ENCODE data around the gene PHC3.

Gene PHC3

DNA sequence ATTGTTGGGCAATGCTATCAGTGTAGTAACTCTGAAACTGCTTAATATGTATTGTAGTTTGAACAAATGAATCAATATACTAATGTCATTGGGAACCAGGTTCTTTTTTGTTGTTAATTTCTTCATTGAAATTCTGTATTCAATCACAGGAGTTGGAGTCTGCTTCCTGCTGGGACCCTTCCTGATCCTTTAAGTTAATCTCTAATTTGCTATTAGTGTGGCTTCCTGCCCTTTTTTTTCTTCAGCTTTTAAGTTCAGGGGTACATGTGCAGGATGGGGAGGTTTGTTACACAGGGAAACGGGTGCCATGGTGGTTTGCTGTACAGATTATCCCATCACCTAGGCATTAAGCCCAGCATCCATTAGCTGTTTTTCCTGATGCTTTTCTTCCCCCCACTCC, 122.1 kb downstream of the PHC3 start:
- DNase-seq (ENCODE audit: low read depth in 1 of 2, low spot score in 1 of 2): no peak
- TF ChIP-seq GABPA (IDR thresholded peaks at IDR 0.05; ENCODE audit: low read depth): no peak
- TF ChIP-seq POLR2AphosphoS5 (IDR thresholded peaks at IDR 0.05; ENCODE audit: low read depth): no peak
- no peak for TF ChIP-seq SPI1 (IDR thresholded peaks at IDR 0.05; ENCODE audit: borderline replicate concordance, low read depth)
- no peak for TF ChIP-seq CTCF (IDR thresholded peaks at IDR 0.05; ENCODE audit: insufficient read depth, low read length)
- TF ChIP-seq REST (IDR thresholded peaks at IDR 0.05; ENCODE audit: insufficient replicate concordance, low read depth): no peak
- Histone ChIP-seq H3K27me3 (ENCODE audit: insufficient read depth, poor library complexity, severe bottlenecking) (no peaks in the 10 kb centered on the region), H3K27ac (replicated peaks) (no peak overlapping the region), H3K4me3 (replicated peaks; ENCODE audit: insufficient read depth, low read length) (no peak overlapping the region)

- Histone ChIP-seq H3K4me3 (replicated peaks; ENCODE audit: insufficient read depth, low read length) (no peak overlapping the region), H3K27me3 (ENCODE audit: insufficient read depth, poor library complexity, severe bottlenecking) (no peaks in the 10 kb centered on the region), H3K27ac (replicated peaks) (no peak overlapping the region)
- no peak for DNase-seq (ENCODE audit: low read depth in 1 of 2, low spot score in 1 of 2)
- no peak for TF ChIP-seq POLR2AphosphoS5 (IDR thresholded peaks at IDR 0.05; ENCODE audit: low read depth)
- TF ChIP-seq CTCF (IDR thresholded peaks at IDR 0.05; ENCODE audit: insufficient read depth, low read length): no peak
- TF ChIP-seq SPI1 (IDR thresholded peaks at IDR 0.05; ENCODE audit: borderline replicate concordance, low read depth): no peak
- TF ChIP-seq GABPA (IDR thresholded peaks at IDR 0.05; ENCODE audit: low read depth): no peak
- TF ChIP-seq REST (IDR thresholded peaks at IDR 0.05; ENCODE audit: insufficient replicate concordance, low read depth): no peak
These were observed 123.4 kb downstream of the PHC3 start for GRCh38 chr3:170058127-170058526.

DNA sequence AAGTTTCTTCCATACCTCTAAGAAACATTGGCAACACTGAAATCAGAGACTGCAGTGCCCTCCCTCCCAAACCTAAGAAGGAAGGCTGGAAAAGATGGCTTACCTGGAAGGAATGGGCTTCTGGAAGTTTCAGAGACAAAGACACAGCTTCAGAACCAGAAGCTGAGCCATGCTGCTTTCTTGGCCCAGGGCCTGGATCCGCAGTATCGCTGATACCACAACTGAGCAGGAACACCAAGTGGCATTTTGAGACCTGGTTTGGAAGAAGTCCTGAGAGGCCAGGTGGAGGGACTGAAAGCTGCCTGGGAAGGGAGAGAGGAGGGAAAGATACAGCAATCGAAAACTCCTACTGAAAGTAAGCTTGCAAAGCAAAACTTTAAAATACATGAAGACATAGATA, 124.0 kb downstream of the PHC3 start:
- Histone ChIP-seq H3K4me3 (replicated peaks; ENCODE audit: insufficient read depth, low read length) (no peak overlapping the region), H3K27me3 (ENCODE audit: insufficient read depth, poor library complexity, severe bottlenecking) (no peaks in the 10 kb centered on the region), H3K27ac (replicated peaks) (no peak overlapping the region)
- no peak for DNase-seq (ENCODE audit: low read depth in 1 of 2, low spot score in 1 of 2)
- no peak for TF ChIP-seq POLR2AphosphoS5 (IDR thresholded peaks at IDR 0.05; ENCODE audit: low read depth)
- TF ChIP-seq CTCF (IDR thresholded peaks at IDR 0.05; ENCODE audit: insufficient read depth, low read length): no peak
- no peak for TF ChIP-seq SPI1 (IDR thresholded peaks at IDR 0.05; ENCODE audit: borderline replicate concordance, low read depth)
- no peak for TF ChIP-seq GABPA (IDR thresholded peaks at IDR 0.05; ENCODE audit: low read depth)
- TF ChIP-seq REST (IDR thresholded peaks at IDR 0.05; ENCODE audit: insufficient replicate concordance, low read depth): no peak

Data from HL-60 (cell line).